Measurements from ENCODE around the gene DGKZ. TPM values are rescaled to one million over a fixed set of nuclear protein-coding genes. Genes with fewer than 3 reads are reported as not detected.

DGKZ gene
- total and polyA plus RNA-seq, 2 experiments from 2014 or later: 45.1 to 170 TPM

- TF ChIP-seq, protein P1, sequence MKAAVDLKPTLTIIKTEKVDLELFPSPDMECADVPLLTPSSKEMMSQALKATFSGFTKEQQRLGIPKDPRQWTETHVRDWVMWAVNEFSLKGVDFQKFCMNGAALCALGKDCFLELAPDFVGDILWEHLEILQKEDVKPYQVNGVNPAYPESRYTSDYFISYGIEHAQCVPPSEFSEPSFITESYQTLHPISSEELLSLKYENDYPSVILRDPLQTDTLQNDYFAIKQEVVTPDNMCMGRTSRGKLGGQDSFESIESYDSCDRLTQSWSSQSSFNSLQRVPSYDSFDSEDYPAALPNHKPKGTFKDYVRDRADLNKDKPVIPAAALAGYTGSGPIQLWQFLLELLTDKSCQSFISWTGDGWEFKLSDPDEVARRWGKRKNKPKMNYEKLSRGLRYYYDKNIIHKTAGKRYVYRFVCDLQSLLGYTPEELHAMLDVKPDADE (IDR thresholded peaks at IDR 0.05): no peak
- TF ChIP-seq ZNF331 (CRISPR knock-in tag; IDR thresholded peaks at IDR 0.05; ENCODE audit: low read depth): no peak
- no peak for TF ChIP-seq ZNF114 (CRISPR knock-in tag; IDR thresholded peaks at IDR 0.05)
- no peak for TF ChIP-seq JUNB (IDR thresholded peaks at IDR 0.05; ENCODE audit: unreplicated experiment)
- no peak for TF ChIP-seq EZH2 (IDR thresholded peaks at IDR 0.05; ENCODE audit: low read depth, unreplicated experiment)
Measured at GRCh38 chr11:46361283-46362155, 14.3 kb downstream of the DGKZ start (continued).

- H3K4me3 Mint-ChIP-seq: no peak overlapping the region
- Histone ChIP-seq H3F3A (replicated peaks; ENCODE audit: low read depth) (0 out of 2 replicates have a peak, but pooled peaks cover 6% of the 10 kb centered on the region), H3K9me2 (ENCODE audit: insufficient read depth) (no peaks in the 10 kb centered on the region), H3K4me2 (no peak overlapping the region), H3K4me1 (ENCODE audit: insufficient read depth) (peaks cover 19% of the 10 kb centered on the region; the same call in 1 of the 2 replicates), H4K20me1 (replicated peaks; ENCODE audit: insufficient read depth) (peaks cover 19% of the 10 kb centered on the region), H3K36me3 (ENCODE audit: insufficient read depth) (no peaks in the 10 kb centered on the region), H3K27me3 (ENCODE audit: insufficient read depth) (no peaks in the 10 kb centered on the region), H3K4me3 (no peak overlapping the region), H3K27ac (ENCODE audit: low read depth) (0 out of 2 replicates have a peak overlapping the region, but pooled peaks have one; percentile 69), H3K79me2 (replicated peaks; ENCODE audit: insufficient read depth) (peaks cover 53% of the 10 kb centered on the region), H2AFZ (no peak overlapping the region)
- ATAC-seq (no peak), DNase-seq (ENCODE audit: low spot score) (no peak)
- H3K9me3 Mint-ChIP-seq: no peaks in the 10 kb centered on the region
- peaks cover 7% of the 10 kb centered on the region for H3K27me3 Mint-ChIP-seq (ENCODE audit: insufficient read depth, low read depth, poor library complexity)
- H3K4me1 Mint-ChIP-seq: peaks cover 42% of the 10 kb centered on the region
- H3K27ac Mint-ChIP-seq: peak overlapping the region; percentile 66
- H3K36me3 Mint-ChIP-seq (ENCODE audit: low read depth): peaks cover 3% of the 10 kb centered on the region; the same call in 2 of the 3 replicates
- TF ChIP-seq ZNF331 (CRISPR knock-in tag; IDR thresholded peaks at IDR 0.05; ENCODE audit: low read depth) (no peak), CTCF (conservative IDR thresholded peaks at IDR 0.05; ENCODE audit: low read depth in 2 of 2) (no peak), EZH2 (IDR thresholded peaks at IDR 0.05; ENCODE audit: low read depth, unreplicated experiment) (no peak), JUNB (IDR thresholded peaks at IDR 0.05; ENCODE audit: unreplicated experiment) (no peak), ZNF114 (CRISPR knock-in tag; IDR thresholded peaks at IDR 0.05) (no peak), ZNF462 (CRISPR knock-in tag; IDR thresholded peaks at IDR 0.05) (no peak), STAT1 (IDR thresholded peaks at IDR 0.05; ENCODE audit: unreplicated experiment) (no peak), NANOG (IDR thresholded peaks at IDR 0.05; ENCODE audit: borderline replicate concordance) (no peak), EZH2phosphoT487 (IDR thresholded peaks at IDR 0.05; ENCODE audit: unreplicated experiment) (no peak)
Measured at GRCh38 chr11:46362156-46363030, 15.1 kb downstream of the DGKZ start.

Measured in GM23338 (cell line).